Erythroblast (primary cell): ENCODE measurements around the gene ST8SIA5.

Experiments
- GATA1 ChIP-seq: IDR thresholded peaks from 2 replicates; pipeline ENCODE4 v1.6.1; 2011; ENCODE audit warnings: low read depth, mild to moderate bottlenecking, control low read depth, low read length, moderate library complexity
- POLR2A ChIP-seq: IDR thresholded peaks from 2 replicates; pipeline ENCODE4 v1.6.1; 2011; ENCODE audit warnings: mild to moderate bottlenecking, low read length

DNA sequence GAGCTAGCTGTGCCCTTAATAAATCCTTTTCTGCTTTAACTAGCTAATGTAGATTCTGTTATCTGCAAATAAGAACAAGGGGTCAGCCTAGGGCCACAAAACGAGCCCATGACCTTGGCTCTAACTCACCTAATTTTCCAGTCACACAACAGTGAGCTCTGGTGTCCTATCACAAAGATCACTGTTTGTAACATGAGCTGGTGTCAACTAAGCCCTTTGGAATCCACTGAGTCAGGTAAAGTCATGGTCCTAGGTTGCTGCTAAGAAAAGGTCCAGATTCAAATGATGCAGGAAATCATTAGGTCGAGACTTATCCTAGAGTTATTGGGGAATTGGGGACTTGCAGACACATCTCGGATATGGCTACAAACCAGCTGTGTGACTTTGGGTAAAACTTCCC is 49.9 kb downstream of the ST8SIA5 start:
- TF ChIP-seq POLR2A, result no peak
- TF ChIP-seq GATA1, result no peak
